B cell (primary cell): Measurements from ENCODE around the gene SPIB. TPM values are rescaled to one million over a fixed set of nuclear protein-coding genes. Genes with fewer than 3 reads are reported as not detected.

Experiments used
- ATAC-seq: fragments of 200-7000 bp; cut with Tn5 transposase; one replicate; pipeline ENCODE4 v1.10.0; 2021; ENCODE audit warnings: low read depth, mild to moderate bottlenecking, moderate number of reproducible peaks, moderate library complexity
- CTCF ChIA-PET: fragments of 350-600 bp; sonication (Branson Sonifier 250); formaldehyde crosslinking; loops from one replicate; lab custom pipeline; 2021; ENCODE audit warnings: antibody characterized with exemption, inconsistent platforms; lab: Charles Lee
- POLR2A ChIA-PET: fragments of 350-600 bp; sonication (Branson Sonifier 250); formaldehyde crosslinking; loops from one replicate; lab custom pipeline; 2021; ENCODE audit warnings: antibody characterized with exemption; lab: Charles Lee
- DNase-seq: peaks from one replicate; pipeline ENCODE4 v3.0.0; 2013
- H2AFZ ChIP-seq: 2 replicates; pipeline ENCODE4 v1.6.1; 2012; ENCODE audit warnings: mild to moderate bottlenecking, low read depth, low read length; ENCODE audit not compliant: insufficient read depth, poor library complexity, severe bottlenecking
- H3K27ac ChIP-seq, 2 donors: 1 replicate in 1 of 2; 2 replicates in 1 of 2; pipeline ENCODE4 v1.5.1; 2012 to 2013; ENCODE audit warnings: low read length in 2 of 2, mild to moderate bottlenecking in 2 of 2, moderate library complexity in 1 of 2
- H3K27me3 ChIP-seq, 4 experiments: fragments of 200-600 bp in 1 of 4; sonication (generic) in 1 of 4; replicated peaks in 1 of 4; 1 replicate in 2 of 4; 2 replicates in 2 of 4; pipeline versions ENCODE4 v1.6.1 to v1.7.0; 2013 to 2016; ENCODE audit warnings: low read length in 3 of 4, mild to moderate bottlenecking in 2 of 4, mixed read lengths in 1 of 4, moderate library complexity in 1 of 4; ENCODE audit not compliant: insufficient read depth in 4 of 4, control insufficient read depth in 3 of 4; ENCODE audit errors: control extremely low read depth in 1 of 4
- H3K36me3 ChIP-seq, 2 experiments: replicated peaks in 1 of 2; 1 replicate in 1 of 2; 2 replicates in 1 of 2; pipeline versions ENCODE4 v1.6.1 to v1.7.1; 2013; ENCODE audit warnings: low read length in 1 of 2; ENCODE audit not compliant: insufficient read depth in 2 of 2, control insufficient read depth in 1 of 2; ENCODE audit errors: control extremely low read depth in 1 of 2, extremely low read depth in 1 of 2
- H3K4me1 ChIP-seq, 2 donors: fragments of 200-600 bp in 1 of 2; sonication (generic) in 1 of 2; 1 replicate in 1 of 2; 2 replicates in 1 of 2; pipeline versions ENCODE4 v1.5.1 to v1.6.1; 2013 to 2017; ENCODE audit warnings: low read length in 2 of 2; ENCODE audit not compliant: control insufficient read depth in 2 of 2, insufficient read depth in 2 of 2
- H3K4me2 ChIP-seq: replicated peaks from 2 replicates; pipeline ENCODE3; 2012; ENCODE audit warnings: mild to moderate bottlenecking, low read depth, low read length; ENCODE audit not compliant: poor library complexity, severe bottlenecking
- H3K4me3 ChIP-seq, 5 experiments: fragments of 200-600 bp in 1 of 5; sonication (generic) in 1 of 5; 1 replicate in 3 of 5; 2 replicates in 2 of 5; pipeline versions ENCODE4 v1.5.1 to v1.7.0; 2011 to 2016; ENCODE audit warnings: low read length in 4 of 5, mild to moderate bottlenecking in 4 of 5, low read depth in 2 of 5, control low read depth in 1 of 5, moderate library complexity in 1 of 5; ENCODE audit not compliant: insufficient read depth in 1 of 5; ENCODE audit errors: control extremely low read depth in 1 of 5, extremely low read depth in 1 of 5
- H3K79me2 ChIP-seq: fragments of 200-600 bp; sonication (generic); one replicate; pipeline ENCODE4 v1.6.0; 2016; ENCODE audit warnings: low read length; ENCODE audit not compliant: control insufficient read depth, insufficient read depth
- H3K9ac ChIP-seq: fragments of 200-600 bp; sonication (generic); 2 replicates; pipeline ENCODE4 v1.6.1; 2017; ENCODE audit warnings: mild to moderate bottlenecking, low read length, moderate library complexity
- H3K9me3 ChIP-seq, 3 donors: one replicate each; pipeline versions ENCODE4 v1.6.1 to v1.7.1; 2013; ENCODE audit warnings: low read length in 2 of 3; ENCODE audit not compliant: control insufficient read depth in 2 of 3, insufficient read depth in 1 of 3; ENCODE audit errors: control extremely low read depth in 1 of 3
- H4K20me1 ChIP-seq: 2 replicates; pipeline ENCODE4 v1.6.0; 2012; ENCODE audit warnings: mild to moderate bottlenecking, low read length; ENCODE audit not compliant: insufficient read depth, control insufficient read depth, poor library complexity, severe bottlenecking
- H3K27ac Mint-ChIP-seq: one replicate; pipeline ENCODE4 v1.8.0; 2021; ENCODE audit warnings: mixed read lengths
- H3K27me3 Mint-ChIP-seq: one replicate; pipeline ENCODE4 v1.8.0; 2021; ENCODE audit warnings: mixed read lengths
- H3K4me1 Mint-ChIP-seq: one replicate; pipeline ENCODE4 v1.8.0; 2021; ENCODE audit warnings: mixed read lengths
- H3K4me3 Mint-ChIP-seq: one replicate; pipeline ENCODE4 v1.8.0; 2021; ENCODE audit warnings: mixed read lengths
- H3K9me3 Mint-ChIP-seq: one replicate; pipeline ENCODE4 v1.8.0; 2022; ENCODE audit warnings: mixed read lengths; ENCODE audit not compliant: insufficient read depth
- CTCF ChIP-seq: fragments of 200-600 bp; IDR thresholded peaks from one replicate; pipeline ENCODE4 v1.8.0; 2022; ENCODE audit warnings: antibody characterized with exemption, mild to moderate bottlenecking
- EZH2 ChIP-seq: IDR thresholded peaks from 2 replicates; pipeline ENCODE4 v1.6.1; 2012; ENCODE audit warnings: borderline replicate concordance, low read depth, mild to moderate bottlenecking, moderate library complexity, low read length; ENCODE audit not compliant: insufficient read depth, poor library complexity, severe bottlenecking
- WGBS: methylation state at CpG from one replicate; pipeline ENCODE4 v1.1.5; 2013; ENCODE audit warnings: missing lambda C conversion rate; ENCODE audit not compliant: insufficient coverage; 5-methylcytosine and 5-hydroxymethylcytosine counted together
- intact Hi-C: fragments of 100-400 bp; cut with micrococcal nuclease; formaldehyde crosslinking; loops from one replicate; pipeline ENCODE4 v1.10.0; 2022
- polyA plus RNA-seq: library from polyadenylated mRNA; depleted of rRNA; stranded (reverse); fragments of >200 nt; gene quantifications from 2 replicates; pipeline ENCODE4 v1.2.3, GENCODE V29; 2012
- total RNA-seq, 2 donors: library from RNA; stranded (reverse); fragments of 120-200 nt in 1 of 2; gene quantifications; 1 replicate in 1 of 2; 2 replicates in 1 of 2; pipeline versions ENCODE4 v1.2.3 to v1.2.4, GENCODE V29; 2013 to 2022

The SPIB gene
- total and polyA plus RNA-seq, 2 donors (not counting 1 experiment from before 2014, with no cell fraction given), result 183 to 205 TPM

- CTCF ChIA-PET, result no interaction called here
- no peak overlapping the region for H3K4me3 Mint-ChIP-seq
These were observed 39.1 kb upstream of the SPIB start for GRCh38 chr19:50379602-50380001.

GRCh38 chr19:50380137-50380536 is 38.6 kb upstream of the SPIB start:
- no peak for TF ChIP-seq CTCF
- TF ChIP-seq EZH2, result no peak
- Histone ChIP-seq H3K27ac (no peak overlapping the region), H3K36me3 (peaks cover 1 to 56% of the 10 kb centered on the region in 2 experiments), H3K9me3 (no peaks in the 10 kb centered on the region), H3K79me2 (peaks cover 24% of the 10 kb centered on the region), H3K27me3 (no peaks in the 10 kb centered on the region), H3K4me1 (peaks cover 18 to 30% of the 10 kb centered on the region in 2 donors), H3K9ac (no peak overlapping the region), H2AFZ (no peak overlapping the region), H4K20me1 (peaks cover 50% of the 10 kb centered on the region), H3K4me2 (no peak overlapping the region), H3K4me3 (no peak overlapping the region)
- Mint-ChIP-seq H3K27ac (no peak overlapping the region), H3K9me3 (no peaks in the 10 kb centered on the region), H3K27me3 (no peaks in the 10 kb centered on the region), H3K4me1 (peaks cover 39% of the 10 kb centered on the region), H3K4me3 (no peak overlapping the region)
- WGBS, result 98% methylated on average over 10 of the region's 11 CpGs
- no peak for ATAC-seq
- ChIA-PET POLR2A (no interaction called here), CTCF (no interaction called here)
- DNase-seq, result peak; percentile 23
- intact Hi-C loops, result no loop called here

More at GRCh38 chr19:50379602-50380001, 39.1 kb upstream of the SPIB start:
- no peak overlapping the region for H3K9ac ChIP-seq
- no peak overlapping the region for H3K4me2 ChIP-seq
- H3K9me3 ChIP-seq, result no peaks in the 10 kb centered on the region
- no peak for ATAC-seq
- H3K4me3 ChIP-seq, result no peak overlapping the region
- no peak overlapping the region for H3K27ac ChIP-seq
- no peak overlapping the region for H2AFZ ChIP-seq
- no peaks in the 10 kb centered on the region for H3K27me3 ChIP-seq
- peaks cover 50% of the 10 kb centered on the region for H4K20me1 ChIP-seq
- Mint-ChIP-seq H3K4me1 (peaks cover 33% of the 10 kb centered on the region), H3K27ac (no peak overlapping the region), H3K9me3 (no peaks in the 10 kb centered on the region), H3K27me3 (no peaks in the 10 kb centered on the region)
- no peak for TF ChIP-seq CTCF
- TF ChIP-seq EZH2, result no peak
- intact Hi-C loops, result no loop called here
- H3K4me1 ChIP-seq, result peaks cover 12 to 25% of the 10 kb centered on the region in 2 donors
- peaks cover 1 to 56% of the 10 kb centered on the region in 2 experiments for H3K36me3 ChIP-seq
- POLR2A ChIA-PET, result no interaction called here
- peaks cover 19% of the 10 kb centered on the region for H3K79me2 ChIP-seq
- WGBS, result 95% methylated on average over 9 of the region's 11 CpGs
- DNase-seq, result peak; percentile 18
